Measurements from ENCODE around the gene RNF157. TPM values are rescaled to one million over a fixed set of nuclear protein-coding genes. Genes with fewer than 3 reads are reported as not detected.
A peak's percentile ranks its signal among the peaks of the same experiment; 100 is the strongest.

Gene RNF157
- total and polyA plus RNA-seq, 9 of the 15 experiments (the other 6 are each of a cell fraction or from before 2014, with no cell fraction given), result 8.1 to 31.7 (median 20.8) TPM

GRCh38 chr17:76233588-76234353 is 6.5 kb downstream of the RNF157 start (continued):
- TF ChIP-seq ZC3H4 (CRISPR knock-in tag; IDR thresholded peaks at IDR 0.05; ENCODE audit: borderline replicate concordance), result no peak
- TF ChIP-seq YY1 (IDR thresholded peaks at IDR 0.05; ENCODE audit: borderline replicate concordance in 1 of 3, control insufficient read depth in 1 of 3, extremely low read depth in 1 of 3, insufficient read depth in 3 of 3, insufficient read length in 1 of 3, insufficient replicate concordance in 2 of 3, low read depth in 1 of 3, low read length in 2 of 3), result peak in 1 of 3 experiments; percentile 42
- no peak for TF ChIP-seq SETDB1 (IDR thresholded peaks at IDR 0.05; ENCODE audit: low read length)
- peak; percentile 66 for TF ChIP-seq RBM25 (IDR thresholded peaks at IDR 0.05; ENCODE audit: low read depth, low read length, severe bottlenecking)
- no peak for TF ChIP-seq SIN3B (IDR thresholded peaks at IDR 0.05; ENCODE audit: low read depth)
- no peak for TF ChIP-seq HDAC6 (IDR thresholded peaks at IDR 0.05; ENCODE audit: low read depth, low read length)
- TF ChIP-seq KDM2B (CRISPR knock-in tag; IDR thresholded peaks at IDR 0.05), result no peak
- no peak for TF ChIP-seq DDX20 (tag; IDR thresholded peaks at IDR 0.05; ENCODE audit: low read depth)
- TF ChIP-seq PBX2 (CRISPR knock-in tag; IDR thresholded peaks at IDR 0.05; ENCODE audit: low read depth), result no peak
- TF ChIP-seq PBX2 (tag; conservative IDR thresholded peaks at IDR 0.05; ENCODE audit: low read depth), result peak; percentile 24; the same call in 1 of the 2 replicates
- peak; percentile 90 for TF ChIP-seq ATF3 (IDR thresholded peaks at IDR 0.05)
- TF ChIP-seq ATF3 (CRISPR knock-in tag; conservative IDR thresholded peaks at IDR 0.05), result no peak; the same call in 1 of the 2 replicates
- TF ChIP-seq CLOCK (CRISPR knock-in tag; IDR thresholded peaks at IDR 0.05; ENCODE audit: borderline replicate concordance), result no peak
- no peak for TF ChIP-seq RBM17 (IDR thresholded peaks at IDR 0.05; ENCODE audit: borderline replicate concordance, low read depth, low read length)
- TF ChIP-seq NR2C2 (CRISPR knock-in tag; IDR thresholded peaks at IDR 0.05), result no peak
- no peak for TF ChIP-seq NR2C2 (tag; IDR thresholded peaks at IDR 0.05)
- TF ChIP-seq STAT5A (IDR thresholded peaks at IDR 0.05; ENCODE audit: borderline replicate concordance, low read length), result no peak
- no peak for TF ChIP-seq ETS1 (conservative IDR thresholded peaks at IDR 0.05; ENCODE audit: control insufficient read depth, low read depth, low read length)
- TF ChIP-seq SRSF9 (IDR thresholded peaks at IDR 0.05; ENCODE audit: borderline replicate concordance, low read depth, low read length), result no peak
